ENCODE results near the gene USH1C.

- TF ChIP-seq CTCF (IDR thresholded peaks at IDR 0.05 in 8 of 11, conservative IDR thresholded peaks at IDR 0.05 in 3 of 11): no peak
- no peak for TF ChIP-seq POLR2A (IDR thresholded peaks at IDR 0.05)
Observed at GRCh38 chr11:17475666-17476316, 68.4 kb downstream of the USH1C start.

All from spleen (tissue), 7 donors.